OCI-LY7 (cell line): ENCODE data around the gene SPC24. TPM values are rescaled to one million over a fixed set of nuclear protein-coding genes. Genes with fewer than 3 reads are reported as not detected.
A peak's percentile ranks its signal among the peaks of the same experiment; 100 is the strongest.

ENCODE experiments used
- BruUV-seq: library from RNA; stranded (reverse); fragments of 400-500 nt; replicated peaks from 2 replicates; lab custom pipeline; 2021; lab: Mats Ljungman, UMichigan
- CTCF ChIA-PET: fragments of 300-600 bp; sonication (Branson Sonifier 250); formaldehyde crosslinking; loops from one replicate; lab custom pipeline; 2022; ENCODE audit warnings: antibody characterized with exemption; ENCODE audit not compliant: unreplicated experiment; lab: Charles Lee
- POLR2A ChIA-PET: fragments of 300-600 bp; sonication (Branson Sonifier 250); formaldehyde crosslinking; loops from one replicate; lab custom pipeline; 2022; ENCODE audit warnings: antibody characterized with exemption; lab: Charles Lee
- DNase-seq: peaks from one replicate; pipeline ENCODE4 v3.0.0-alpha.2; 2015; ENCODE audit warnings: low spot score
- H2AFZ ChIP-seq: fragments of 200-600 bp; sonication (generic), shearing (Covaris generic); 2 replicates; pipeline ENCODE4 v1.6.1; 2014; ENCODE audit warnings: mild to moderate bottlenecking, antibody characterized with exemption, low read length, moderate library complexity
- H3K27ac ChIP-seq: fragments of 200-600 bp; sonication (generic); 2 replicates; pipeline ENCODE4 v1.5.1; 2014; ENCODE audit warnings: mixed run types, low read depth, mild to moderate bottlenecking, moderate library complexity, low read length, inconsistent platforms; ENCODE audit not compliant: poor library complexity, severe bottlenecking
- H3K36me3 ChIP-seq: fragments of 200-600 bp; sonication (generic); 2 replicates; pipeline ENCODE4 v1.6.1; 2014; ENCODE audit warnings: mild to moderate bottlenecking, antibody characterized with exemption, low read length, moderate library complexity, mixed read lengths; ENCODE audit not compliant: insufficient read depth
- H3K4me1 ChIP-seq: fragments of 200-600 bp; sonication (generic); 2 replicates; pipeline ENCODE4 v1.5.1; 2014; ENCODE audit warnings: mild to moderate bottlenecking, low read length; ENCODE audit not compliant: insufficient read depth, poor library complexity, severe bottlenecking
- H3K4me2 ChIP-seq: fragments of 200-600 bp; sonication (generic); 2 replicates; pipeline ENCODE4 v1.6.1; 2014; ENCODE audit warnings: mild to moderate bottlenecking, low read length
- H3K4me3 ChIP-seq: fragments of 200-600 bp; sonication (generic); 2 replicates; pipeline ENCODE4 v1.5.1; 2014; ENCODE audit warnings: mild to moderate bottlenecking, low read depth, low read length; ENCODE audit not compliant: poor library complexity, severe bottlenecking
- H3K79me2 ChIP-seq: fragments of 200-600 bp; sonication (generic); 2 replicates; pipeline ENCODE4 v1.6.1; 2016; ENCODE audit warnings: low read depth, mild to moderate bottlenecking, low read length, moderate library complexity, mixed read lengths; ENCODE audit not compliant: insufficient read depth
- H3K9me2 ChIP-seq: fragments of 200-600 bp; sonication (generic); 2 replicates; pipeline ENCODE4 v1.6.1; 2016; ENCODE audit warnings: mild to moderate bottlenecking, low read length, mixed read lengths; ENCODE audit not compliant: insufficient read depth
- H3K9me3 ChIP-seq: fragments of 200-600 bp; sonication (generic); 2 replicates; pipeline ENCODE4 v1.6.1; 2014; ENCODE audit warnings: mild to moderate bottlenecking, mixed run types, low read length, mixed read lengths
- H4K20me1 ChIP-seq: fragments of 200-600 bp; sonication (generic); 2 replicates; pipeline ENCODE4 v1.6.1; 2014; ENCODE audit warnings: mild to moderate bottlenecking, antibody characterized with exemption, low read length, moderate library complexity, mixed read lengths; ENCODE audit not compliant: insufficient read depth
- CTCF ChIP-seq: fragments of 200-600 bp; sonication (generic); conservative IDR thresholded peaks from 2 replicates; pipeline ENCODE4 v1.5.1; 2014; ENCODE audit warnings: mild to moderate bottlenecking, antibody characterized with exemption, low read length, moderate library complexity, mixed read lengths
- EZH2phosphoT487 ChIP-seq: fragments of 200-600 bp; sonication (generic); IDR thresholded peaks from 2 replicates; pipeline ENCODE4 v1.6.1; 2018; ENCODE audit warnings: low read depth, borderline replicate concordance, mild to moderate bottlenecking, mixed run types, antibody characterized with exemption, low read length, moderate library complexity, mixed read lengths
- intact Hi-C: fragments of 100-400 bp; cut with micrococcal nuclease; formaldehyde crosslinking; loops from one replicate; pipeline ENCODE4 v1.10.0; 2022; ENCODE audit not compliant: unreplicated experiment
- total RNA-seq, 2 experiments: library from RNA; depleted of rRNA in 1 of 2; stranded (reverse); fragments of >200 nt in 1 of 2; shearing (Covaris generic) in 1 of 2; gene quantifications; 2 replicates each; pipeline ENCODE4 v1.2.3, GENCODE V29; 2014 to 2022

Gene SPC24
- total RNA-seq, 2 experiments from 2014 or later = 133 to 184 TPM

DNA sequence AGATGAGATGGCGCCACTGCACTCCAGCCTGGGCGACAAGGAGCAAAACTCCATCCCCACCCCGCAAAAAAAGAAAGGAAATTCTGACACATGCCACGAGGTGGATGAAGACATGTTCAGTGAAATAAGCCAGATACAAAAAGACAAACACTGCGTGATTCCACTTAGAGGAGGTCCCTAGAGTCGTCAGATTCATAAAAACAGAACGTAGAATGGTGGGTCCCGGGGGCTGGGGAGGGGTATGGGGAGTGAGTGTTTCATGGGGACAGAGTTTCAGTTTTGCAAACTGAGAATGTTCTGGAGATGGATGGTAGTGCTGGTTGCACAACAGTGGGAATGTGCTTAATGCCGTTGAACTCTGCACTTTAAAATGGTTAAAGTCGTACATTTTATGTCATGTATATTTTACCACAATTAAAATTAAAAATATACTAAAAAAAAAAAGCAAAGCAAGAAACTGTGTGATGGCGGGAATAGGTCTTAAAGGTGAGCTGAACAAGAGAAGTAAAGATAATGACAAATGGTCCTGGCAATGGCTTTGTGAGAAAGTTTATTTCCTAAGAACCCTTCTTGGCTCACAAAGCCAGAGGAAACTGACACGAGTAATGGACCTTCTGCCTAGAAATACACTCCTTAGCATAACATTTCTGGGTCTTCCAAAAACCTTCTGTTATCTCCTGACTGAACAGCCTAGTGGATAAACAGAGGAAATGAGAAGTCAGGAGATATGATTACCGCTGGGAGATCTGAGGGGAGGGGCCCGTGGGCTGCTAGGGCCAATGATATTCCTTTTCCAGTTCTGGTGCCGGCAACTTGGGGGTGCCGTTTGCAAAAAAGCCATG, 4.2 kb upstream of the SPC24 start:
- no peak for DNase-seq
- CTCF ChIA-PET = no interaction called here
- POLR2A ChIA-PET = no interaction called here
- intact Hi-C loops = no loop called here
- H4K20me1 ChIP-seq = no peaks in the 10 kb centered on the region
- no peak overlapping the region for H3K4me3 ChIP-seq
- H3K9me3 ChIP-seq = no peaks in the 10 kb centered on the region
- H2AFZ ChIP-seq = no peak overlapping the region
- TF ChIP-seq CTCF (no peak), EZH2phosphoT487 (no peak)
- no peak overlapping the region for H3K4me2 ChIP-seq
- peaks cover 7% of the 10 kb centered on the region for H3K4me1 ChIP-seq
- H3K79me2 ChIP-seq = peaks cover 7% of the 10 kb centered on the region
- no peaks in the 10 kb centered on the region for H3K9me2 ChIP-seq
- H3K27ac ChIP-seq = no peak overlapping the region
- no TSS peak for BruUV-seq
- H3K36me3 ChIP-seq = peaks cover 19% of the 10 kb centered on the region

- no TSS peak for BruUV-seq
- intact Hi-C loops = loop anchor here (2.0 kb wide), 1 partner anchor 42 kb away; the partner anchor contains the start of gene KANK2
- peak overlapping the region; percentile 59 for H3K27ac ChIP-seq
- no peak overlapping the region for H2AFZ ChIP-seq
- H4K20me1 ChIP-seq = no peaks in the 10 kb centered on the region
- H3K4me3 ChIP-seq = peak overlapping the region; percentile 96
- H3K4me2 ChIP-seq = peak overlapping the region; percentile 98
- no peak for DNase-seq
- H3K9me3 ChIP-seq = no peaks in the 10 kb centered on the region
- ChIA-PET CTCF (no interaction called here), POLR2A (interaction anchor here (0.6 kb wide), 1 partner anchor 28 kb away, joined by 7 read pairs; no protein-coding TSS in a partner anchor)
- TF ChIP-seq CTCF (no peak), EZH2phosphoT487 (no peak)
- H3K9me2 ChIP-seq = no peaks in the 10 kb centered on the region
- peaks cover 52% of the 10 kb centered on the region for H3K79me2 ChIP-seq
- peaks cover 48% of the 10 kb centered on the region for H3K36me3 ChIP-seq
- peaks cover 22% of the 10 kb centered on the region for H3K4me1 ChIP-seq
Measured at GRCh38 chr19:11154683-11155047, 917 bp downstream of the SPC24 start.
